ENCODE measurements around the gene ERO1A.

Gene ERO1A

GRCh38 chr14:52693036-52693435 lies 2.3 kb downstream of the ERO1A start:
- Mint-ChIP-seq H3K27ac (no peak overlapping the region), H3K4me3 (peak overlapping the region in 1 of 3 experiments; percentile 71), H3K4me1 (peaks cover 11% of the 10 kb centered on the region), H3K27me3 (ENCODE audit: low read depth) (no peaks in the 10 kb centered on the region), H3K36me3 (ENCODE audit: low read depth) (no peaks in the 10 kb centered on the region), H3K9me3 (no peaks in the 10 kb centered on the region)
- TF ChIP-seq, protein P1, sequence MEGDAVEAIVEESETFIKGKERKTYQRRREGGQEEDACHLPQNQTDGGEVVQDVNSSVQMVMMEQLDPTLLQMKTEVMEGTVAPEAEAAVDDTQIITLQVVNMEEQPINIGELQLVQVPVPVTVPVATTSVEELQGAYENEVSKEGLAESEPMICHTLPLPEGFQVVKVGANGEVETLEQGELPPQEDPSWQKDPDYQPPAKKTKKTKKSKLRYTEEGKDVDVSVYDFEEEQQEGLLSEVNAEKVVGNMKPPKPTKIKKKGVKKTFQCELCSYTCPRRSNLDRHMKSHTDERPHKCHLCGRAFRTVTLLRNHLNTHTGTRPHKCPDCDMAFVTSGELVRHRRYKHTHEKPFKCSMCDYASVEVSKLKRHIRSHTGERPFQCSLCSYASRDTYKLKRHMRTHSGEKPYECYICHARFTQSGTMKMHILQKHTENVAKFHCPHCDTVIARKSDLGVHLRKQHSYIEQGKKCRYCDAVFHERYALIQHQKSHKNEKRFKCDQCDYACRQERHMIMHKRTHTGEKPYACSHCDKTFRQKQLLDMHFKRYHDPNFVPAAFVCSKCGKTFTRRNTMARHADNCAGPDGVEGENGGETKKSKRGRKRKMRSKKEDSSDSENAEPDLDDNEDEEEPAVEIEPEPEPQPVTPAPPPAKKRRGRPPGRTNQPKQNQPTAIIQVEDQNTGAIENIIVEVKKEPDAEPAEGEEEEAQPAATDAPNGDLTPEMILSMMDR (IDR thresholded peaks at IDR 0.05; ENCODE audit: unreplicated experiment in 3 of 3) = no peak

DNA sequence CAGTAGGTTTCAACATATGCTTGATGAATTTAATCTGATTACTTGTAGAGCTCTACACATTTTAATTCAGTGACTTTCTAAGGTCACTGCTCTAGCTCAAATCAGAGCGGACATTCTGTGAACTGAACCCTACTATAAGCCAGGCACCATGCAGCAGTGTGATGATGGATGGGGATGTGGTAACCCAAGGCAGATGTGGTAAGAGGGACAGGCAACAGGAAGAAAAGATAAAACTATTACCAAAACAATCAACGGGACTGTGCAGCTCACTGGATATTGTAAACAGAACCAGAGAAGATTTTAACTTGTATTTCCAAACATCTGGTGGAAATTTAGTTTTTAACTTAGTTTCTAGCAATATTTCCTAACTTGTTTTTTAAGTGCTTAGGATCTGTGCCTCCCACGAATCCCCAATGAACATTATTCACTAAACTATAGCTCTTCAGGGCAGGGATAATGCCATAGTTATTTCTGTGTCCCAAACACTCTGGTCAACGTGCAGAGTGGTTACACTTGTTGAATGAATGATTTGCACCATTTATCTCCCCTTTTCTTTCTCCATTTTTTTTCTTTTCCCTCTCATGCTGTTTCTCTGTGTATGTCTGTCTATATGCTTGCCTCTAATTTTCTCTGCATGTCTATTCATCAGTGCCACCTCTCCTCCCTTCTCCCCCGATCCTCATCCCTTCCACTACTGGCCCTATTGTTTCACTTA lies 3.0 kb downstream of the ERO1A start:
- no peak overlapping the region for H3K27ac Mint-ChIP-seq
- no peaks in the 10 kb centered on the region for H3K36me3 Mint-ChIP-seq (ENCODE audit: low read depth)

DNA sequence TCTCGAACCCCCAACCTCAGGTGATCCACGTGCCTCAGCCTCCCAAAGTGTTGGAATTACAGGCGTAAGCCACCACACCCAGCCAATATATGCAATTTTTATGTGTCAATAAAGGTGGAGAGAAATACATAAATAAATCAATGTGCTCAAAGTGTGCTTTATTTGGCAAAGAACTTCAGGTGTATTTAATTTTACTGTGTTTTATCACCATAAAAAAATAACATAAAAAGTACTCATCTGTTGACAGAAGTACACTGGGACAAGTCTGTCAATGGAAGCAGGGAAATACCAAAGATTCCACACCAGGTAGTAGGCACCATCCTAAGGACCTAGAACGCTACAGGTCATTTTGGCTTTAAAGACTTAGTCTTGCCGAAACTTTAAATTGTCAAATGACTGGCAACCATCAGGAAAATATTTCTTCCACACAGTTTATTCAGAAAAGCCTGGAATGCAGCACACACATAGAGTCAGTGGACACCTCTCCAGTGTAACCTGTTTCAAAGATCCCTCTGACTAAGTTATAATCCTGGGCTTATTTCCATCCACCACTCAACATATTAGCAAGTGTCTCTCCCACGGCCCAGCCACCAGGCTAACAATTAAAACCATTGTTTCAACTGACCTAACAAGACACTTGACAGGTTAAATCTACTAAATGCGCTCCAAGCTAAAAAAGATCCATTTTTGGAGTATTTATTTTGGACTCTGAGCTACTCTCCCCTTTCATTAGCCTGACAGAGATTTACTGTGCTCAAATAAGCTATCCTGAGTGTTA lies 4.2 kb downstream of the ERO1A start:
- H3K4me1 Mint-ChIP-seq = peaks cover 11% of the 10 kb centered on the region
- TF ChIP-seq, protein P1 (IDR thresholded peaks at IDR 0.05; ENCODE audit: unreplicated experiment in 3 of 3) = no peak
- no peaks in the 10 kb centered on the region for H3K9me3 Mint-ChIP-seq
- H3K4me3 Mint-ChIP-seq = no peak overlapping the region
- H3K27ac Mint-ChIP-seq = no peak overlapping the region
- no peaks in the 10 kb centered on the region for H3K27me3 Mint-ChIP-seq (ENCODE audit: low read depth)
- no peaks in the 10 kb centered on the region for H3K36me3 Mint-ChIP-seq (ENCODE audit: low read depth)

More for the DNA sequence above, 3.0 kb downstream of the ERO1A start:
- Mint-ChIP-seq H3K27me3 (ENCODE audit: low read depth) (no peaks in the 10 kb centered on the region), H3K4me3 (peak overlapping the region; percentile 8 to 65 (median 58)), H3K9me3 (no peaks in the 10 kb centered on the region), H3K4me1 (peaks cover 11% of the 10 kb centered on the region)
- TF ChIP-seq, protein P1 (IDR thresholded peaks at IDR 0.05; ENCODE audit: unreplicated experiment in 3 of 3) = no peak

DNA sequence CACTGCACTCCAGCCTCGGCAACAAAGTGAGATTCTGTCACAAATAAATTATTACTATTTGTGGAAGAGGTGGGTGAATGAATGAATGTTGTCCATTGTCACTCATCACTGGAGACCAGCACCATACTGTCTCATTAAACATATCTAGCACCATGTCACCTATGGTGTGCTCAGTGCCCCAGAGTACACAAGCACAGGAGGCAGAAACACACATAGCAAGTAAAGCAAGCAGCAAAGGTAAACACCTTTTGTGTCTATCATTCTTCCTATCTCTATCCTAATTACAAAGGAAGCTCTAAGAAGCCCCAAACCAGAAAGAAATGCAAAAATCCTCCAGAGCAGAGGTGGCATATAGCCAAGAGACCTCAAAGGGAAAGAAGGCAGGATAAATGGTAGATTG lies 9.2 kb downstream of the ERO1A start:
- H3K9me3 Mint-ChIP-seq = no peaks in the 10 kb centered on the region
- no peak overlapping the region for H3K27ac Mint-ChIP-seq
- H3K36me3 Mint-ChIP-seq (ENCODE audit: low read depth) = no peaks in the 10 kb centered on the region
- TF ChIP-seq, protein P1 (IDR thresholded peaks at IDR 0.05; ENCODE audit: unreplicated experiment in 3 of 3) = no peak
- no peaks in the 10 kb centered on the region for H3K27me3 Mint-ChIP-seq (ENCODE audit: low read depth)
- no peaks in the 10 kb centered on the region for H3K4me1 Mint-ChIP-seq
- no peak overlapping the region for H3K4me3 Mint-ChIP-seq

DNA sequence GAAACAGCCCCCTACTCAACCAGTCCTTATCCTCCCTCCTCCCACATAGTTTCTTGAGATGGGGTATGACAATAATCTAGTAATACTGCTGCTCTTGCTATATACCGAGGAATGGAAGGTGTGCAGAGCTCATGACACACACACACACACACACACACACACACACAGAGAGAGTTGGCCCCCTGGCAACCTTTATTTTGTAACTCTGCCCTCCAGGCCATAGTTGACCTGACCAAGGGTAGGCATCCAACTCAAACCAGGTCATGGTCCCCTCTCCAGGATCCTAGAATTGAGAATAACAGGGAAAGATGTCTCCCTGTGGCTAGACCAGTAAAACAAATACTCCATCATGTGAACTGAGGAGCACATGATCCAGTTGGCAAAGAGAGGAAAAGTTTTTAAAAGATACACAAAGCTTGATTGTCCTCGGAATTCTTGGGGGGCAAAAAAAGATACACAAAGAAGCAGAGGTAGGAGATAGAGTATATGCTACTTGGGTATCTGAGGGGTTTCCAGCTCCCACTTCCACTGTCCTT lies 11.3 kb downstream of the ERO1A start:
- Mint-ChIP-seq H3K9me3 (no peaks in the 10 kb centered on the region), H3K27ac (no peak overlapping the region), H3K4me3 (no peak overlapping the region), H3K4me1 (no peaks in the 10 kb centered on the region), H3K36me3 (ENCODE audit: low read depth) (peaks cover 6% of the 10 kb centered on the region), H3K27me3 (ENCODE audit: low read depth) (no peaks in the 10 kb centered on the region)
- TF ChIP-seq, protein P1 (IDR thresholded peaks at IDR 0.05; ENCODE audit: unreplicated experiment in 3 of 3) = no peak

Data from nephron (organoid).